Liver (tissue), 3 donors: ENCODE results near the gene USP5.

ENCODE experiments used
- ATF3 ChIP-seq: IDR thresholded peaks from 2 replicates; pipeline ENCODE4 v1.6.1; 2016; ENCODE audit warnings: antibody characterized with exemption
- EGR1 ChIP-seq, 2 donors: IDR thresholded peaks; 2 replicates each; pipeline ENCODE4 v1.6.1; 2016 to 2018; ENCODE audit warnings: antibody characterized with exemption in 2 of 2, low read depth in 2 of 2
- GABPA ChIP-seq, 2 donors: IDR thresholded peaks in 1 of 2; conservative IDR thresholded peaks in 1 of 2; 2 replicates each; pipeline ENCODE4 v1.6.1; 2016; ENCODE audit warnings: antibody characterized with exemption in 2 of 2, mild to moderate bottlenecking in 1 of 2, moderate library complexity in 1 of 2
- JUND ChIP-seq, 2 donors: IDR thresholded peaks; 2 replicates each; pipeline ENCODE4 v1.6.1; 2016; ENCODE audit warnings: antibody characterized with exemption in 2 of 2
- MAX ChIP-seq: IDR thresholded peaks from 2 replicates; pipeline ENCODE4 v1.6.1; 2016; ENCODE audit warnings: antibody characterized with exemption
- RAD21 ChIP-seq, 2 donors: IDR thresholded peaks; 2 replicates each; pipeline ENCODE4 v1.6.1; 2016; ENCODE audit warnings: antibody characterized with exemption in 2 of 2, mild to moderate bottlenecking in 2 of 2
- RXRA ChIP-seq, 2 donors: IDR thresholded peaks; 2 replicates each; pipeline ENCODE4 v1.6.1; 2017 to 2018; ENCODE audit warnings: antibody characterized with exemption in 2 of 2, mild to moderate bottlenecking in 1 of 2
- SP1 ChIP-seq: IDR thresholded peaks from 2 replicates; pipeline ENCODE4 v1.6.1; 2018; ENCODE audit warnings: antibody characterized with exemption, mild to moderate bottlenecking
- TAF1 ChIP-seq: conservative IDR thresholded peaks from 2 replicates; pipeline ENCODE4 v1.6.1; 2016; ENCODE audit warnings: antibody characterized with exemption, mild to moderate bottlenecking
- TF ChIP-seq, protein P1 (sequence below): fragments of 150-350 bp; IDR thresholded peaks from 2 replicates; pipeline ENCODE4 v1.5.1; 2017; ENCODE audit warnings: improper control_type of control experiment, low read depth, low read length; ENCODE audit not compliant: missing input control
- TF ChIP-seq, protein P2 (sequence below): IDR thresholded peaks from 2 replicates; pipeline ENCODE4 v1.6.1; 2016; ENCODE audit warnings: antibody characterized with exemption, mild to moderate bottlenecking
- TF ChIP-seq, protein P3 (sequence below): IDR thresholded peaks from 2 replicates; pipeline ENCODE4 v1.6.1; 2016; ENCODE audit warnings: antibody characterized with exemption
- donor health status: healthy.
- donor health status: healthy.

DNA sequence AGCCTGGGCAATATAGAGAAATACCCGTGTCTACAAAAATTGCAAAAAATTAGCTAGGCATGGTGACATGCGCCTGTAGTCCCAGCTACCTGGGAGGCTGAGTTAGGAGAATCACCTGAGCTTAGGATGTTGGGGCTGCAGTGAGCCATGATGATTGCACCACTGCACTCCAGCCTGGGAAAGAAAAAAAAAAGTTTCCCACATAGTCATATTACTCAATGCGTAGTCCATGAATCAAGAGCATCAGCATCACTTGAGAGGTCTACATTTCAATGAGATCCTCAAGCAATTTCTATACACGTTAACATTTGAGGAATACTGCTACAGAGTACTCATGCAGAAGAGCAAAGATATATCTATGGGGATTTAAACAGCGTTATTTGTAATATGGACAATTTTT, 47.5 kb downstream of the USP5 start:
- TF ChIP-seq, protein P1, sequence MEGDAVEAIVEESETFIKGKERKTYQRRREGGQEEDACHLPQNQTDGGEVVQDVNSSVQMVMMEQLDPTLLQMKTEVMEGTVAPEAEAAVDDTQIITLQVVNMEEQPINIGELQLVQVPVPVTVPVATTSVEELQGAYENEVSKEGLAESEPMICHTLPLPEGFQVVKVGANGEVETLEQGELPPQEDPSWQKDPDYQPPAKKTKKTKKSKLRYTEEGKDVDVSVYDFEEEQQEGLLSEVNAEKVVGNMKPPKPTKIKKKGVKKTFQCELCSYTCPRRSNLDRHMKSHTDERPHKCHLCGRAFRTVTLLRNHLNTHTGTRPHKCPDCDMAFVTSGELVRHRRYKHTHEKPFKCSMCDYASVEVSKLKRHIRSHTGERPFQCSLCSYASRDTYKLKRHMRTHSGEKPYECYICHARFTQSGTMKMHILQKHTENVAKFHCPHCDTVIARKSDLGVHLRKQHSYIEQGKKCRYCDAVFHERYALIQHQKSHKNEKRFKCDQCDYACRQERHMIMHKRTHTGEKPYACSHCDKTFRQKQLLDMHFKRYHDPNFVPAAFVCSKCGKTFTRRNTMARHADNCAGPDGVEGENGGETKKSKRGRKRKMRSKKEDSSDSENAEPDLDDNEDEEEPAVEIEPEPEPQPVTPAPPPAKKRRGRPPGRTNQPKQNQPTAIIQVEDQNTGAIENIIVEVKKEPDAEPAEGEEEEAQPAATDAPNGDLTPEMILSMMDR: no peak
- TF ChIP-seq, protein P2, sequence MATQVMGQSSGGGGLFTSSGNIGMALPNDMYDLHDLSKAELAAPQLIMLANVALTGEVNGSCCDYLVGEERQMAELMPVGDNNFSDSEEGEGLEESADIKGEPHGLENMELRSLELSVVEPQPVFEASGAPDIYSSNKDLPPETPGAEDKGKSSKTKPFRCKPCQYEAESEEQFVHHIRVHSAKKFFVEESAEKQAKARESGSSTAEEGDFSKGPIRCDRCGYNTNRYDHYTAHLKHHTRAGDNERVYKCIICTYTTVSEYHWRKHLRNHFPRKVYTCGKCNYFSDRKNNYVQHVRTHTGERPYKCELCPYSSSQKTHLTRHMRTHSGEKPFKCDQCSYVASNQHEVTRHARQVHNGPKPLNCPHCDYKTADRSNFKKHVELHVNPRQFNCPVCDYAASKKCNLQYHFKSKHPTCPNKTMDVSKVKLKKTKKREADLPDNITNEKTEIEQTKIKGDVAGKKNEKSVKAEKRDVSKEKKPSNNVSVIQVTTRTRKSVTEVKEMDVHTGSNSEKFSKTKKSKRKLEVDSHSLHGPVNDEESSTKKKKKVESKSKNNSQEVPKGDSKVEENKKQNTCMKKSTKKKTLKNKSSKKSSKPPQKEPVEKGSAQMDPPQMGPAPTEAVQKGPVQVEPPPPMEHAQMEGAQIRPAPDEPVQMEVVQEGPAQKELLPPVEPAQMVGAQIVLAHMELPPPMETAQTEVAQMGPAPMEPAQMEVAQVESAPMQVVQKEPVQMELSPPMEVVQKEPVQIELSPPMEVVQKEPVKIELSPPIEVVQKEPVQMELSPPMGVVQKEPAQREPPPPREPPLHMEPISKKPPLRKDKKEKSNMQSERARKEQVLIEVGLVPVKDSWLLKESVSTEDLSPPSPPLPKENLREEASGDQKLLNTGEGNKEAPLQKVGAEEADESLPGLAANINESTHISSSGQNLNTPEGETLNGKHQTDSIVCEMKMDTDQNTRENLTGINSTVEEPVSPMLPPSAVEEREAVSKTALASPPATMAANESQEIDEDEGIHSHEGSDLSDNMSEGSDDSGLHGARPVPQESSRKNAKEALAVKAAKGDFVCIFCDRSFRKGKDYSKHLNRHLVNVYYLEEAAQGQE: no peak
- TF ChIP-seq, protein P3, sequence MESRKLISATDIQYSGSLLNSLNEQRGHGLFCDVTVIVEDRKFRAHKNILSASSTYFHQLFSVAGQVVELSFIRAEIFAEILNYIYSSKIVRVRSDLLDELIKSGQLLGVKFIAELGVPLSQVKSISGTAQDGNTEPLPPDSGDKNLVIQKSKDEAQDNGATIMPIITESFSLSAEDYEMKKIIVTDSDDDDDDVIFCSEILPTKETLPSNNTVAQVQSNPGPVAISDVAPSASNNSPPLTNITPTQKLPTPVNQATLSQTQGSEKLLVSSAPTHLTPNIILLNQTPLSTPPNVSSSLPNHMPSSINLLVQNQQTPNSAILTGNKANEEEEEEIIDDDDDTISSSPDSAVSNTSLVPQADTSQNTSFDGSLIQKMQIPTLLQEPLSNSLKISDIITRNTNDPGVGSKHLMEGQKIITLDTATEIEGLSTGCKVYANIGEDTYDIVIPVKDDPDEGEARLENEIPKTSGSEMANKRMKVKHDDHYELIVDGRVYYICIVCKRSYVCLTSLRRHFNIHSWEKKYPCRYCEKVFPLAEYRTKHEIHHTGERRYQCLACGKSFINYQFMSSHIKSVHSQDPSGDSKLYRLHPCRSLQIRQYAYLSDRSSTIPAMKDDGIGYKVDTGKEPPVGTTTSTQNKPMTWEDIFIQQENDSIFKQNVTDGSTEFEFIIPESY: no peak
- TF ChIP-seq MAX: no peak
- no peak for TF ChIP-seq TAF1
- TF ChIP-seq RAD21 (IDR thresholded peaks at IDR 0.05): no peak
- no peak for TF ChIP-seq ATF3
- no peak for TF ChIP-seq GABPA (IDR thresholded peaks at IDR 0.05 in 1 of 2, conservative IDR thresholded peaks at IDR 0.05 in 1 of 2)
- TF ChIP-seq EGR1 (IDR thresholded peaks at IDR 0.05; ENCODE audit: low read depth in 2 of 2): no peak
- no peak for TF ChIP-seq SP1
- TF ChIP-seq JUND (IDR thresholded peaks at IDR 0.05): no peak
- TF ChIP-seq RXRA (IDR thresholded peaks at IDR 0.05): no peak
